ENCODE measurements around the gene GALNS. TPM values are rescaled to one million over a fixed set of nuclear protein-coding genes. Genes with fewer than 3 reads are reported as not detected.

GALNS gene
- total and polyA plus RNA-seq, 2 of the 13 experiments (the other 11 are each of a cell fraction or from before 2014, with no cell fraction given): 9.2 to 9.8 TPM

GRCh38 chr16:88811769-88812512 lies 44.8 kb downstream of the GALNS start, which contains the start of gene APRT (continued):
- TF ChIP-seq FOXP4 (CRISPR knock-in tag; IDR thresholded peaks at IDR 0.05) (peak; percentile 23), TFDP2 (CRISPR knock-in tag; IDR thresholded peaks at IDR 0.05) (peak; percentile 81), ZFY (CRISPR knock-in tag; IDR thresholded peaks at IDR 0.05) (peak; percentile 92), ZNF550 (CRISPR knock-in tag; IDR thresholded peaks at IDR 0.05; ENCODE audit: borderline replicate concordance) (peak; percentile 81; the same call in 1 of the 2 replicates), ZNF234 (CRISPR knock-in tag; conservative IDR thresholded peaks at IDR 0.05) (no peak; the same call in 1 of the 2 replicates), TCF12 (IDR thresholded peaks at IDR 0.05) (no peak), TCF12 (CRISPR knock-in tag; IDR thresholded peaks at IDR 0.05) (peak; percentile 94), RNF219 (CRISPR knock-in tag; IDR thresholded peaks at IDR 0.05) (no peak; the same call in 1 of the 2 replicates), PATZ1 (CRISPR knock-in tag; IDR thresholded peaks at IDR 0.05) (peak; percentile 47), SRSF1 (optimal IDR thresholded peaks at IDR 0.05; ENCODE audit: low read depth, low read length) (peak; percentile 24), GABPB1 (CRISPR knock-in tag; IDR thresholded peaks at IDR 0.05) (peak; percentile 88), ZNF780A (CRISPR knock-in tag; IDR thresholded peaks at IDR 0.05) (peak; percentile 68; the same call in 1 of the 2 replicates), SIX4 (CRISPR knock-in tag; IDR thresholded peaks at IDR 0.05) (peak; percentile 35; the same call in 1 of the 2 replicates), ZNF772 (CRISPR knock-in tag; IDR thresholded peaks at IDR 0.05) (peak; percentile 28; the same call in 1 of the 2 replicates), DNMT1 (CRISPR knock-in tag; IDR thresholded peaks at IDR 0.05) (peak; percentile 61; the same call in 1 of the 2 replicates), THAP11 (CRISPR knock-in tag; IDR thresholded peaks at IDR 0.05) (peak; percentile 61; the same call in 1 of the 2 replicates), NONO (IDR thresholded peaks at IDR 0.05) (no peak), NONO (CRISPR knock-in tag; conservative IDR thresholded peaks at IDR 0.05) (peak; percentile 96), HMGXB4 (CRISPR knock-in tag; IDR thresholded peaks at IDR 0.05; ENCODE audit: borderline replicate concordance in 1 of 2, low read depth in 1 of 2) (peak; percentile 70 to 97; a peak in 3 of 4 replicates), ZFP90 (CRISPR knock-in tag; IDR thresholded peaks at IDR 0.05; ENCODE audit: borderline replicate concordance) (peak; percentile 59)
